Astrocyte (in vitro differentiated cells and primary cell): Measurements from ENCODE around the gene USP9Y. TPM values are rescaled to one million over a fixed set of nuclear protein-coding genes. Genes with fewer than 3 reads are reported as not detected.
A peak's percentile ranks its signal among the peaks of the same experiment; 100 is the strongest.

ENCODE experiments used
- DNase-seq: peaks from one replicate; pipeline ENCODE4 v3.0.0-alpha.2; 2010; ENCODE audit warnings: low read depth
- FAIRE-seq: peaks from 2 replicates; lab custom pipeline; 2011; peaks lifted over from hg19 to GRCh38; lab: Jason Lieb, UNC
- H2AFZ ChIP-seq: 2 replicates; pipeline ENCODE4 v1.6.0; 2012; ENCODE audit warnings: low read depth, low read length, inconsistent platforms
- H3K27ac ChIP-seq: 2 replicates; pipeline ENCODE4 v1.5.1; 2011; ENCODE audit warnings: low read depth, low read length, inconsistent platforms
- H3K27me3 ChIP-seq: 2 replicates; pipeline ENCODE4 v1.6.0; 2011; ENCODE audit warnings: low read length, inconsistent platforms; ENCODE audit not compliant: insufficient read depth
- H3K36me3 ChIP-seq: 2 replicates; pipeline ENCODE4 v1.5.1; 2011; ENCODE audit warnings: low read length, inconsistent platforms; ENCODE audit not compliant: insufficient read depth
- H3K4me1 ChIP-seq: 2 replicates; pipeline ENCODE4 v1.5.1; 2011; ENCODE audit warnings: low read length, inconsistent platforms; ENCODE audit not compliant: insufficient read depth
- H3K4me2 ChIP-seq: 2 replicates; pipeline ENCODE4 v1.6.0; 2012; ENCODE audit warnings: low read length, inconsistent platforms
- H3K4me3 ChIP-seq: 2 replicates; pipeline ENCODE4 v1.5.1; 2011; ENCODE audit warnings: low read depth, mild to moderate bottlenecking, low read length, inconsistent platforms; ENCODE audit not compliant: insufficient read depth
- H3K79me2 ChIP-seq: 2 replicates; pipeline ENCODE4 v1.6.0; 2012; ENCODE audit warnings: mild to moderate bottlenecking, low read length, inconsistent platforms; ENCODE audit not compliant: insufficient read depth
- H3K9ac ChIP-seq: 2 replicates; pipeline ENCODE4 v1.6.0; 2012; ENCODE audit warnings: mild to moderate bottlenecking, low read length, inconsistent platforms
- H3K9me3 ChIP-seq: 2 replicates; pipeline ENCODE4 v1.5.1; 2012; ENCODE audit warnings: low read depth, mild to moderate bottlenecking, low read length, inconsistent platforms; ENCODE audit not compliant: insufficient read depth
- H4K20me1 ChIP-seq: 2 replicates; pipeline ENCODE4 v1.6.0; 2012; ENCODE audit warnings: low read length, inconsistent platforms; ENCODE audit not compliant: insufficient read depth
- H3K27ac Mint-ChIP-seq: one replicate; pipeline ENCODE4 v1.8.0; 2021; ENCODE audit warnings: mild to moderate bottlenecking, mixed read lengths; ENCODE audit not compliant: unreplicated experiment
- H3K27me3 Mint-ChIP-seq: one replicate; pipeline ENCODE4 v1.8.0; 2021; ENCODE audit warnings: low read depth, mixed read lengths; ENCODE audit not compliant: unreplicated experiment
- H3K36me3 Mint-ChIP-seq: one replicate; pipeline ENCODE4 v1.8.0; 2021; ENCODE audit warnings: low read depth, mixed read lengths; ENCODE audit not compliant: unreplicated experiment
- H3K4me1 Mint-ChIP-seq: one replicate; pipeline ENCODE4 v1.8.0; 2021; ENCODE audit warnings: low read depth, mixed read lengths; ENCODE audit not compliant: unreplicated experiment
- H3K4me3 Mint-ChIP-seq: one replicate; pipeline ENCODE4 v1.8.0; 2021; ENCODE audit warnings: mild to moderate bottlenecking, moderate library complexity, mixed read lengths; ENCODE audit not compliant: unreplicated experiment
- H3K9me3 Mint-ChIP-seq: one replicate; pipeline ENCODE4 v1.8.0; 2021; ENCODE audit warnings: mild to moderate bottlenecking, mixed read lengths; ENCODE audit not compliant: unreplicated experiment
- EZH2 ChIP-seq: IDR thresholded peaks from 2 replicates; pipeline ENCODE4 v1.6.1; 2012; ENCODE audit warnings: mild to moderate bottlenecking, low read length, inconsistent platforms; ENCODE audit not compliant: insufficient read depth
- total RNA-seq: library from RNA; stranded (reverse); gene quantifications from 2 replicates; pipeline ENCODE4 v1.2.1, GENCODE V29; 2021
- TF ChIP-seq, protein P1 (sequence below): IDR thresholded peaks from 2 replicates; pipeline ENCODE4 v1.5.1; 2011; ENCODE audit warnings: low read depth, mild to moderate bottlenecking, inconsistent platforms, low read length, moderate library complexity; ENCODE audit not compliant: insufficient read depth

USP9Y gene
- total RNA-seq, 1 donor from 2014 or later: 23.6 TPM

DNA sequence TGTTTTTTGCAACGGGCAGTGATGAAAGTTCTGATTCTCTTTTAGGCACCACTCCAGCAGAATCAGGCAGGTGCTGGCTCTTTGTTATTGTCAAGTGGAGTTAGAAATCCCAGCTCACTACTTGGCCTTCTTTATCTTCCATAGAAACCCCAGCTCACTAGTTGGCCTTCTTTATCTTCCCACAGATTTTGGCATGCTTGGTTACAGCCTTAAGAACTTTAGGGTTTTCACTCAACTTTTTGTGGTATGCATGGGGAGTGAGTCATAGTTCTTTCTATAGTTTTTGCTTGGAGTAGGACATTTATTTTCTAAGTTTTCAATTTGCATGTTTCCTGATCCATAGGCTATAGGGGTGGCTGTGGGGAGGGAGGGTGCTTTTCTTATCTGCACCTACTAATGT is 55.0 kb downstream of the USP9Y start:
- peak overlapping the region; percentile 30 for H3K4me2 ChIP-seq
- H3K4me1 ChIP-seq: no peaks in the 10 kb centered on the region
- no peak overlapping the region for H3K9ac ChIP-seq
- H3K27me3 ChIP-seq: no peaks in the 10 kb centered on the region
- H3K4me1 Mint-ChIP-seq: peaks cover 20% of the 10 kb centered on the region
- H4K20me1 ChIP-seq: peaks cover 10% of the 10 kb centered on the region
- no peak for TF ChIP-seq EZH2
- TF ChIP-seq, protein P1, sequence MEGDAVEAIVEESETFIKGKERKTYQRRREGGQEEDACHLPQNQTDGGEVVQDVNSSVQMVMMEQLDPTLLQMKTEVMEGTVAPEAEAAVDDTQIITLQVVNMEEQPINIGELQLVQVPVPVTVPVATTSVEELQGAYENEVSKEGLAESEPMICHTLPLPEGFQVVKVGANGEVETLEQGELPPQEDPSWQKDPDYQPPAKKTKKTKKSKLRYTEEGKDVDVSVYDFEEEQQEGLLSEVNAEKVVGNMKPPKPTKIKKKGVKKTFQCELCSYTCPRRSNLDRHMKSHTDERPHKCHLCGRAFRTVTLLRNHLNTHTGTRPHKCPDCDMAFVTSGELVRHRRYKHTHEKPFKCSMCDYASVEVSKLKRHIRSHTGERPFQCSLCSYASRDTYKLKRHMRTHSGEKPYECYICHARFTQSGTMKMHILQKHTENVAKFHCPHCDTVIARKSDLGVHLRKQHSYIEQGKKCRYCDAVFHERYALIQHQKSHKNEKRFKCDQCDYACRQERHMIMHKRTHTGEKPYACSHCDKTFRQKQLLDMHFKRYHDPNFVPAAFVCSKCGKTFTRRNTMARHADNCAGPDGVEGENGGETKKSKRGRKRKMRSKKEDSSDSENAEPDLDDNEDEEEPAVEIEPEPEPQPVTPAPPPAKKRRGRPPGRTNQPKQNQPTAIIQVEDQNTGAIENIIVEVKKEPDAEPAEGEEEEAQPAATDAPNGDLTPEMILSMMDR: no peak
- H3K36me3 Mint-ChIP-seq: peaks cover 1% of the 10 kb centered on the region
- H3K9me3 ChIP-seq: no peaks in the 10 kb centered on the region
- no peak for DNase-seq
- H3K79me2 ChIP-seq: peaks cover 3% of the 10 kb centered on the region
- no peak overlapping the region for H3K27ac ChIP-seq
- H3K27me3 Mint-ChIP-seq: no peaks in the 10 kb centered on the region
- H3K27ac Mint-ChIP-seq: peak overlapping the region; percentile 53
- H2AFZ ChIP-seq: no peak overlapping the region
- no peaks in the 10 kb centered on the region for H3K9me3 Mint-ChIP-seq
- H3K4me3 Mint-ChIP-seq: no peak overlapping the region
- H3K4me3 ChIP-seq: no peak overlapping the region
- peaks cover 3% of the 10 kb centered on the region for H3K36me3 ChIP-seq
- FAIRE-seq: no peak

DNA sequence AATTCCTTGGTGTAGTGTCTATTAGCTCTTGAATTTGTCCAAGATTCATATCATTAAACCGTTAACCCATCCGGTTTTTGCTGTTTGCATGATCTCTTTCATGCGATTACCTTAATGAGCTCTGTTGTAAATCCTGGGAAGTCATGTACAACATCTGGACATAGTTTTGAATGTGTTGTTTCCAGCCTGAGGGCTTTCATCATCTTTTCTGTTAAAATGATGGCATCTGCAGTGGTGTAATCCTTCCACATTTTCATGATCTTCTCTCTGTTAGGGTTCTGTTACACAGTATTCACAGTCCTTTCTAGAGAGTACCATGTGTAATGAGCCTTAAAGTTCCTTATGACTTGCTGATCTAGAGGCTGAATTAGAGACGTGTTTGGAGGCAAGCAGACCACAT is 64.9 kb downstream of the USP9Y start:
- H3K4me3 Mint-ChIP-seq: no peak overlapping the region
- FAIRE-seq (no peak), DNase-seq (no peak)
- Histone ChIP-seq H3K9ac (no peak overlapping the region), H3K4me1 (no peaks in the 10 kb centered on the region), H3K27me3 (no peaks in the 10 kb centered on the region), H3K79me2 (no peaks in the 10 kb centered on the region), H3K9me3 (no peaks in the 10 kb centered on the region), H4K20me1 (no peaks in the 10 kb centered on the region), H3K36me3 (peaks cover 4% of the 10 kb centered on the region), H2AFZ (no peak overlapping the region), H3K27ac (no peak overlapping the region), H3K4me3 (no peak overlapping the region), H3K4me2 (no peak overlapping the region)
- no peaks in the 10 kb centered on the region for H3K27me3 Mint-ChIP-seq
- H3K36me3 Mint-ChIP-seq: peaks cover 2% of the 10 kb centered on the region
- no peaks in the 10 kb centered on the region for H3K9me3 Mint-ChIP-seq
- no peak overlapping the region for H3K27ac Mint-ChIP-seq
- TF ChIP-seq, protein P1: no peak
- no peak for TF ChIP-seq EZH2
- H3K4me1 Mint-ChIP-seq: no peaks in the 10 kb centered on the region

DNA sequence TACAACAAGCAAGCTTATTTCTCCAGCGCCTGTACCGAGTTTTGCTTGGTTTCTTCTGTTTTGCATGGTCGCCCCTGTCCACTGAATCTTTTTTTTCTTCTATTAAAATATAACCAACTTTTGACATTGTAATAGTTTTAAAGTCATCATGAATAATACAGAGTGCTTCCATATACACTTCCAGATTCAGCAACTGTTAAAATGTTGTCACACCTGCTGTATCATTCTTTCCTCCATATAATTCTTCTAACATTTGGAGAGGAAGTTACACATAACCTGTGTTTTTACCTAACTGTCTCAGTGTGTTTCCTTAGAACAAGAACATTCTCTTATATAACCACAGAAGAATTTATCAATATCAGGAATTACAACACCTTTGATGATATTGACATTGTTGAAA is 83.5 kb downstream of the USP9Y start:
- H3K4me1 ChIP-seq: no peaks in the 10 kb centered on the region
- Mint-ChIP-seq H3K36me3 (peaks cover 3% of the 10 kb centered on the region), H3K27me3 (no peaks in the 10 kb centered on the region), H3K4me3 (no peak overlapping the region), H3K9me3 (no peaks in the 10 kb centered on the region), H3K27ac (no peak overlapping the region), H3K4me1 (no peaks in the 10 kb centered on the region)
- H4K20me1 ChIP-seq: no peaks in the 10 kb centered on the region
- no peak overlapping the region for H3K27ac ChIP-seq
- no peak overlapping the region for H2AFZ ChIP-seq
- no peak for FAIRE-seq
- H3K79me2 ChIP-seq: no peaks in the 10 kb centered on the region
- no peaks in the 10 kb centered on the region for H3K27me3 ChIP-seq
- H3K4me2 ChIP-seq: no peak overlapping the region
- no peaks in the 10 kb centered on the region for H3K36me3 ChIP-seq
- no peaks in the 10 kb centered on the region for H3K9me3 ChIP-seq
- H3K4me3 ChIP-seq: no peak overlapping the region
- DNase-seq: no peak
- TF ChIP-seq, protein P1: no peak
- TF ChIP-seq EZH2: no peak
- H3K9ac ChIP-seq: no peak overlapping the region
